ENCODE data around the gene SLC35A1.

DNA sequence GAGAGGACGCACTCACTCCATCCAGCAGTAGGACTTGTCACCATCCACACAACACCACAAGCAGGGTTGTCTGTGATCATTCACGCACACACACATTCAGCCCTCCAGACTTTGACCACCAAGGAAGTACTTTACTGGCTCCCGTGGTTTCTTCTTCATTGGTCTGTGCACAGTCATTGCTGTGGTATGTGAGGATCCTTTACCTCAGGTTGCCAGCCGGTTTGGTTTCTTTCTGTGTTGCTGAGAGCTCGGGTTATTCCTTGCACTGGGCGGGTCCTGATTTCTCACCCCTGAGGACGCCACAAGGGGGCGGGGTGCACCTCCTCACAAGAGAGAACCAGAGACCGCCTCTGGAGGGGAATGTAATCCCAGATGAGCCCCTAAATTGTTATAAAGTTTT, 11.2 kb downstream of the SLC35A1 start:
- TF ChIP-seq, protein P1, sequence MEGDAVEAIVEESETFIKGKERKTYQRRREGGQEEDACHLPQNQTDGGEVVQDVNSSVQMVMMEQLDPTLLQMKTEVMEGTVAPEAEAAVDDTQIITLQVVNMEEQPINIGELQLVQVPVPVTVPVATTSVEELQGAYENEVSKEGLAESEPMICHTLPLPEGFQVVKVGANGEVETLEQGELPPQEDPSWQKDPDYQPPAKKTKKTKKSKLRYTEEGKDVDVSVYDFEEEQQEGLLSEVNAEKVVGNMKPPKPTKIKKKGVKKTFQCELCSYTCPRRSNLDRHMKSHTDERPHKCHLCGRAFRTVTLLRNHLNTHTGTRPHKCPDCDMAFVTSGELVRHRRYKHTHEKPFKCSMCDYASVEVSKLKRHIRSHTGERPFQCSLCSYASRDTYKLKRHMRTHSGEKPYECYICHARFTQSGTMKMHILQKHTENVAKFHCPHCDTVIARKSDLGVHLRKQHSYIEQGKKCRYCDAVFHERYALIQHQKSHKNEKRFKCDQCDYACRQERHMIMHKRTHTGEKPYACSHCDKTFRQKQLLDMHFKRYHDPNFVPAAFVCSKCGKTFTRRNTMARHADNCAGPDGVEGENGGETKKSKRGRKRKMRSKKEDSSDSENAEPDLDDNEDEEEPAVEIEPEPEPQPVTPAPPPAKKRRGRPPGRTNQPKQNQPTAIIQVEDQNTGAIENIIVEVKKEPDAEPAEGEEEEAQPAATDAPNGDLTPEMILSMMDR (IDR thresholded peaks at IDR 0.05; ENCODE audit: low read length) = peak; percentile 59
- no peak for TF ChIP-seq EZH2 (IDR thresholded peaks at IDR 0.05; ENCODE audit: borderline replicate concordance, low read length)
